ENCODE measurements around the gene CDK5RAP2.

DNA sequence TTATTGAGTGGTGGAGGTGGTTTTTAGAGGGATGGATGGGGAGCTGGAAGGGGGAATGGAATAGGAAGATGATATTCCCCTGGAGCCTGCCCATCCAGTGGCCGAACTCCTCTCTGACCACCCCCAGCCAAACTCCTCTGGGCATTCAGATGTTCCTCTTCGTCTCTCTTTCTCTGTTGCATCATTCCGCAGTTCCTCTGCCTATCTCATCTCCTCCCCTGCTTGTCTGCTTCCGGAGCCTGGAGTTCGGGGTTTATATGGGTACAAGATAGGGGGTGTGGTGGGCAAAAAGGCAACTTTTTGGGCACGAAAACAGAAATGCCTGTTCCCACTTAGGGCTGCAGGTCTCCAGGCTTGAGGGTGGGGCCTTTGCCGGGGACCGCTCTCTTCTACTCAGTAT lies 12.2 kb upstream of the CDK5RAP2 start:
- TF ChIP-seq EZH2 (IDR thresholded peaks at IDR 0.05; ENCODE audit: borderline replicate concordance), result no peak
- TF ChIP-seq, protein P1, sequence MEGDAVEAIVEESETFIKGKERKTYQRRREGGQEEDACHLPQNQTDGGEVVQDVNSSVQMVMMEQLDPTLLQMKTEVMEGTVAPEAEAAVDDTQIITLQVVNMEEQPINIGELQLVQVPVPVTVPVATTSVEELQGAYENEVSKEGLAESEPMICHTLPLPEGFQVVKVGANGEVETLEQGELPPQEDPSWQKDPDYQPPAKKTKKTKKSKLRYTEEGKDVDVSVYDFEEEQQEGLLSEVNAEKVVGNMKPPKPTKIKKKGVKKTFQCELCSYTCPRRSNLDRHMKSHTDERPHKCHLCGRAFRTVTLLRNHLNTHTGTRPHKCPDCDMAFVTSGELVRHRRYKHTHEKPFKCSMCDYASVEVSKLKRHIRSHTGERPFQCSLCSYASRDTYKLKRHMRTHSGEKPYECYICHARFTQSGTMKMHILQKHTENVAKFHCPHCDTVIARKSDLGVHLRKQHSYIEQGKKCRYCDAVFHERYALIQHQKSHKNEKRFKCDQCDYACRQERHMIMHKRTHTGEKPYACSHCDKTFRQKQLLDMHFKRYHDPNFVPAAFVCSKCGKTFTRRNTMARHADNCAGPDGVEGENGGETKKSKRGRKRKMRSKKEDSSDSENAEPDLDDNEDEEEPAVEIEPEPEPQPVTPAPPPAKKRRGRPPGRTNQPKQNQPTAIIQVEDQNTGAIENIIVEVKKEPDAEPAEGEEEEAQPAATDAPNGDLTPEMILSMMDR (IDR thresholded peaks at IDR 0.05; ENCODE audit: poor library complexity), result no peak
